ENCODE measurements around the gene IL17RB.

IL17RB gene

DNA sequence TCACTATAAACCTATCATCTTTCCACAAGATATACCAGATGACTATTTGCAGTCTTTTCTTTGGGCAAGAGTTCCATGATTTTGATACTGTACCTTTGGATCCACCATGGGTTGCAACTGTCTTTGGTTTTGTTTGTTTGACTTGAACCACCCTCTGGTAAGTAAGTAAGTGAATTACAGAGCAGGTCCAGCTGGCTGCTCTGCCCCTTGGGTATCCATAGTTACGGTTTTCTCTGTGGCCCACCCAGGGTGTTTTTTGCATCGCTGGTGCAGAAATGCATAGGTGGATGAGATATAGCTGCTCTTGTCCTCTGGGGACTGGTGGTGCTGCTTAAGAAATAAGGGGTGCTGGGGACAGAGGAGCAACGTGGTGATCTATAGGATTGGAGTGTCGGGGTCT is 33.9 kb upstream of the IL17RB start:
- DNase-seq = no peak

DNA sequence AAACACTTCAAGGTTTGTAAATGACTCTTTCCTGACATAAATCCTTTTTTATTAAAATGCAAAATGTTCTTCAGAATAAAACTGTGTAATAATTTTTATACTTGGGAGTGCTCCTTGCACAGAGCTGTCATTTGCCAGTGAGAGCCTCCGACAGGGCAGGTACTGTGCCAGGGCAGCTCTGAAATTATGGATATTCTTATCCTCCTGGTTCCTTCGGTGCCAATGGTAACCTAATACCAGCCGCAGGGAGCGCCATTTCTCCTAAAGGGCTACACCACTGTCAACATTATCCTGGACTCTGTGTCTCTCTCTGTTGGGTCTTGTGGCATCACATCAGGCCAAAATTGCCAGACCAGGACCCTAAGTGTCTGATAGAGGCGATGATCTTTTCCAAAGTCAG is 33.1 kb upstream of the IL17RB start:
- no peak for DNase-seq

DNA sequence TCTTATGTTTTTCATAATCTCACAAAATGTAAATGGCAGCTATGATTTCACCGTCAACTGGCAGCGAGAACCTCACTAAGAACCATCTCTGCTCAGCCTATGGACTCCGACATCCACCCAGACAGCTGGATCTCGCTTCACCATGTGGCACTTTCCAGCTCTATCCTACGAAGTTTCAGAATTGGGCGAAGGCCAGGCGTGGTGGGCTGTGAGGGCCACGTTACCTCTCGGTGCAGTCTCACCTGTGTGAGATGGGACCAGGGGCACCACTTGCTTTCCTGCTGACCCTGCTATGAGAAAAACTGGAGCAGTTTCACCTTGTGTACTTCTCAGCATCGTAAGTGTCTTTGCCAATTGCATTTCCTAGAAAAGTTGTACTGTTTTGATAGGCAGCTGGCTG is 32.5 kb upstream of the IL17RB start:
- no peak for DNase-seq

DNA sequence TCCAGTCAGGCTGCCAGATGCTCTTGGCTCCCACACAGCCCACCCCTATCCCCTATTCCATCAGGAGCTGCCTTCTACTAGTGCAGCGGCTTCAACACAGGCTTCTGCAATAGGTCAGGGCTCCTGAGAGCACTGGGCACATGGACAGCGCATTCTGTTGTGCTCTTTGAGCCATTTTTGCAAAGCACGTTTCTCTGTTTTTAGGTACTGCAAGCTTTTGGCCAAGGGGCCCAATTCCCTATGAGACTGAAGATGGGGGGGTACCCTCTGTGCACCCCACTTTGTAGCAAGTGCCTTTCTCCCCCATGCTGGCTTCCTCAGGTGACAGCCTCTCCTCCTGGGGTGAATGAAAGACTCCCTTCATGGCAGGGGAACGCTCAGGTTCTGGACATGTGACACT is 31.3 kb upstream of the IL17RB start:
- DNase-seq = no peak

DNA sequence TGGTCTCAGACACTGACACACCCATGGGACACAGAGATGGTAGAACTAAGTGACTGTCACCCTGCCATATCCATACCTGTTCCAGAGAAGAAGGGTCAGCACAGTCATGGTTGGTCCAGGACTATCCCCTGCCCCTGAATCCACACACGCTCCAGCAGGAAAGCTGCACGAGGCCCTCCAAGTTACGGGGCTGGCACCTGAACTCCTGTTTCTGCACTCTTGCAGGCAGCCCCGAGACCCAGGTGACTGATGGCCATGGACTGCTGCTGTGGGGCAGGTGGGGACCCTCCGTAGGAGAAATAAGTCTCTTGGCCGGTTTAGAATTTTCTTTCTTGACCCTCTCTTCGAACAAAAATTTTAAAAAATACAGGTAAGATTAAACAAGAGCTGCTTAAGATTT is 30.7 kb upstream of the IL17RB start:
- DNase-seq = no peak

DNA sequence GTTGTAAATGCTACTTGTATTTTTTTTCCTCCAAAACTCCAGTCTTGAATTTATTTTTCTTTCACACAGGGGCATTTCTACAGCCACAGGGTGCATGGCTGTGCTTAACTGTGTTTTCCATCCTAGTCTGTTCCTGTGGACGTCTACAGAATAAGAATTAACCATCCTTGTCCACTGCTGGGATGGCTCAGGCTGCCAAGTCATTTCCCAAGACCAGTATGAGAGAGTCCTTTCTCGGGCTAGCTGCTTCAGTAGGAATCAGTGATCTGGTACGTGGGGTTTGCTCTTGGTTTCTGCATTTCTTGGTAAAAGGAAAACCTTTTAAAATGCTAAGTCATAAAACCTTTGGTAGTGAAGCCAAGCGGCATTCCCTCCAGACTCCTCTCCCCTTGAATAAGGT is 29.9 kb upstream of the IL17RB start:
- no peak for DNase-seq

DNA sequence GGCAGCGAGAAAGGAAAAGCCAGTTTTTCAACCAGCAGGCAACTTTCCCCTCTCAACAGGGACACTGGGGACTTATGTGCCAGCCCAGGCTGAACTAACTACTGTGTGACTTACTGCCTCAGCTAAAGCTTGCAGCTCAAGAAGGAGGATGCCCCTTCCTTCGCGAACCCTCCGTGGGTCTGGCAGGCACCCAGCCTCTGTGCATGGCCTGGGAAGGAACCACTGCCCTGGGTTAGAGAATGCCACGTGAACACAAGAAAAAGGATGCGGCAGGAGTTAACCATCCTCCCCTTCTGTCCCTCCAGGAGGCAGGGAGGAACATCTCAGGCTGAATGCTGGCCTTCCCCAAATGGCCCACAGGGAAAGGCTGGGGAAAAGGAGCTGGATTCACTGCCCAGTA is 29.2 kb upstream of the IL17RB start:
- no peak for DNase-seq

DNA sequence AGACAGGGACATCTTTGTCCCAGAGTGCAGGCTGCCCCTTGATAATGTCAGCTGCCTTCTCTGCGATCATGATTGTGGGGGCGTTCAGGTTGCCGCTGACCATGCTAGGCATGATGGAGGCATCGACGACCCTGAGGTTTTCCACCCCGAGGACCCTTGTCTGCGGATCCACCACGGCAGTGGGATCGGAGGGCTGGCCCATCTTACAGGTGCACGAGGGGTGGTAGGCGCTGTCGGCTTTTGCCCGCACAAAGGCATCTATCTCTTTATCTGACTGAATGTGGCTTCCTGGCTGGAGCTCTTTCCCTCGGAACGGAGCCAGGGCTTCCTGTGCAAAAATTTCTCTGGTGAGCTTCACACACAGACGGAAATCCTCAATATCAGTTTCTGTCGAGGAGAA is 28.6 kb upstream of the IL17RB start:
- no peak for DNase-seq

DNA sequence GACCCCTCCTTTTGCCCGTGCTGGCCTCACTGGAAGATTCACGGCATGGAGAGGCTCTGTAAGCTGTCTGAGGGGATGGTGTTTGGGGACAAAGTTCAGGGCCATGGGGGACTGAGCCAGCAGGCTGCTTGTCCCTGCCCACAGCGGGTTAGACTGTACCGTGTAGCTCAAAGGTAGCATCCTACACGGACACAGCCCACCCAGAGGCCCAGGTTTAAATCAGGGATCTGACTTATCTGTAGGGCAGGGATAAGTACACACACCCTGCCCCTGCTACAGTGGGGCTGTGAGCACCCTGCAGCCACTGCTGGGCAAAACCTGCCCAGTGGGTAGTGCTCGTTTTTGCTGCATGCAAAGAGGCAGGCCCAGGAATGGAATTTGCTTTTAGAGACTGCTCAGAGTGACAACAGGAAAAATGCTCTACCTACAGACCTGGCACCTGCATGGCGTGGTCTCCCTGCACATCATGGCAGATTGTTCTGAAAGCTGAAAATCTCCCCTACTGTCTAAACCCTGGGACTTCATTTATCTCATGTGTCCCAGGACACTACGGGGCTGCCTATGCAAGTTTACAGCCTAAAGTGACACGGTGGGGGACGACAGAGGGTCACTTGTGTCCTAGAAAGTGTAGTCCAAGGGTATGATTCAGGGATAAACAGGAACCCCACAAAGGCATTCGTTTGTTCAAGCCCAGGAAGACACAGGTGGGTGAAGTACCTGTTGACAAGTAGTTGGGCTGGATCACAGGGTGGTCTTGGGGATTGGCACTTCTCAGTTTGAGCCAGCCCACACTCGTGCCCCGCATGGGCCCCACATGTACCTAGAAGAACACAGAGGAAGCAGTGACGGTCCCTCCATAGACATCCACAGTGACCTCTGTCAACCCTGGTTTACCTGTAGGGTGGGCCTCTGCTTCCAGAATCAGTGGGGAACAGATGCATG is 27.9 kb upstream of the IL17RB start:
- no peak for DNase-seq

DNA sequence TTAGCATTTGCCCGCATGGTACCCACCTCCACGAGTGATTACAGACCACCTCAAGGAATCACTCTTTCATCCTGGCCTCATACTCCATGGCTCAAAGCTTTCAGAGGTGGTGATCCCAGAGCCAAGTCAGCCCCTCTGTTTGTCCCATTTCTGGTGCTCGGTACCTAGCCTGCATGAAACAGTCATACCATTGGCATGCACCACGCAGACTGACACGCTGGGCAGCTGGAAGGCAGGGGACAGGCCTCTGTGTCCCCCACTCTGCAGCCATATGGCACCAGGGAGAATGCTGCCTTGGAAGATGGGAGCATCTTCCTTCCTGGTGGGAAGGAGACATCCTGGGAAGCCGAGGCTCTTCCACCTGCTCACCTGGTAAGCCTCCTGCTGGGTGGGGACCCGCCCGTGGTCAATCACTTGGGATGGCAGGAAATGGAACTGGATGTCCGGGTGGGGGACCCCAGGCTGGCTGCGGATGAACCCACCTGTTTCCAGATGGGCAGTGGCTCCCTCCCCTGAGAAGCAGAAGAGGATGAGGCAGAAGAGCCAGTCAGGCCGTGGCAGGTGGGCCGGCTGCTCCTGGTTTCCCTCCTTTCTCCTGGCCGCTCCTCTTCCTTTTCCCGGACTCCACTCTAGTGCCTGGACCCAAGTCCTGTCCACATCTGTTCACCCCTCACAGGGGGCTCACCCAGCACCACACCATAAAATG is 27.1 kb upstream of the IL17RB start:
- DNase-seq = no peak

DNA sequence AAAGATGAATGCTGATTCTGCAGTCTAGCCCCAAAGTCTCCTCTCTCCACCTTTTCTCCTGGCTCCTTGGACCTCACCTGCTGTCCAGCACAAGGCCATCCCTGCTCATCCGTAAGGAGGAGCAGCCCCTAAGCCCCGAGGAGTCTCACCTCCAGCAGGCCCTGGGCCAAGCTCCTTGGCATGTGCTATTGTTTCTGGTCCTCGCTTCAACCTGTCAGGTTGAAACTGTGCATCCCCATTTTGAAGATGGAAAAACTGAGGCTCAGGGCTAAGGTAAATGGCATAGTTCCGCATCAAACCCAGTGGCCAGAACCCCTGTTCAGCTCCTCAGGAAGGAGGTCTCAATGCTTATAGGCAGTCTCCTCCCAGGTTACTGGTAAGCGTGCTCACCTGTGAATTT is 26.3 kb upstream of the IL17RB start:
- no peak for DNase-seq

DNA sequence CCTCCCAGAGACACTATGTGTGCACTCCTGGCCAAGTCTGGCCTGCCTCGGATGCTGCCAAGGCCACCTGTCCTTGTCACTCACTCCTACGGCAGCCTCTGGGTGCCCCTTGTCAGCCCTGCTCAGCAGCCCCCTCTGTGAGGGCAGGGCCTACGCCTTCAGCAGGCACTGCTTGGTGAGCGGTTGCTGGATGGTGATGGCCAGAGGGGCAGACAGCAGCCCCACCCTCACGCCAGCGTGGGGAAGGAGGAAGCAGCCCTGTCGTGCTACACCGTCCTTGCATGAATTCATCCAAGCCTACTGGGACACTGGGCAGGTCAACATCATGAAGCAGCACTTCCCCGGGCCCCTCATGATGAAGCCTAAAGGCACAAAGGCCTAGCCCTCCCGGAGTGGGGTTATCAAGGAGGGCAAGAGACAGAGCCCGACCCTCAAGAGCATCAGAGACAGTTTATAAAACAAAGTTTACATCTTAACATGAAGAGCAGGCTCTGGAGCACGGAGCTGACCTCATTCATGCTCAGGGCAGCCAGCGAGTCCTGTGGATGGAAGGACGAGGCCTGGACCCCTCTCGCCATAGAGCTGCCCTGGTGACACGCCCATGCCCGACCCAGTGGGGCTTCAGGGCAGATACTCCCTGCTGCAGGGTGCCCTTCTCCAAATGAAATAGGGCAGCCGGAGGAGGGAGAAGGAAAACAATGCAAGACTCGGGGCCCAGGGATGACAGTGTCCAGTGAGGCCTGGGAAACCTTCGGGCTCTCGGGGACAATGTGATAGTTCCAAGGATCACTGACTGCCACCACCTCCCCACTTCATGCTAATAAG is 25.4 kb upstream of the IL17RB start:
- no peak for DNase-seq

DNA sequence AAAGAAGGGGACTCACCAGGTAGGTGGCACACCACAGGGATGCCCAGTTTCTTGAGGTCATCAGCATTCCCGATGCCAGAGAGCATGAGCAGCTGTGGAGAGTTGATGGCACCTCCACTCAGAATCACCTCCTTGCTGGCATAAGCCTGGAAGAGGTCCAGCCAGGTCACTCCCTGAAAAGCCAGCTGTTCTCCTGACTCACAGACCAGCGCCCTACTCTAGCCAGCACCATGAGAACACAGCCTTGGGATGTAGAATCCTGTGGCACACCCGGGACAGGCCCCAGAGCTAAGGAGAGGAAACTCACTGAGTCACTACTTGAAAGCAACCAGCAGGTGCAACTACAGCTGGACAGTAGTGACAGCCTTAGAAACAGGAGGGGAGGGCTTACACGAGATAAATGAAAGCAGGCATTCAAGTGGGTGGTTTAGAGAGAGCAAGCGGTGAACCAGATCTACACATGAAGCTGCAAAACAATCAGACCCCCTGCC is 24.7 kb upstream of the IL17RB start:
- DNase-seq = no peak

DNA sequence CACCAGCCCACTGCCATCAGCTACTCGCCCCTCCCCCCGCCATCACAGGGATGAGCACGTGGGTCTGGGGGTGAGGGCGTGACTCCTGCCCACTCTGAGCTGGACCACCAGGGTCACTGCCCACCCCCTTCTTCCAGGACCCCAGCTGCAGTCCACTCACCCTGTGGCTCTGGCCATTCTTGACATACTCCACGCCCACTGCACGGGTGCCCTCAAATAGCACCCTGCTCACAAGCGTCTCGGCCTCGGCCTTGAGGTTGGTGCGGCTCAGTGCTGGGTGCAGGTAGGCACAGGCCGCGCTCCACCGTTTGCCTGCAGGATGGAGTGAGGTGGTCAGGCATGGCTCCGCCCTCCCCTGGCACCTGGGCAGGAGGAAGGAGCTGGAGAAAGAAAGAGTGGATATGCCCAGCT is 24.0 kb upstream of the IL17RB start:
- no peak for DNase-seq

DNA sequence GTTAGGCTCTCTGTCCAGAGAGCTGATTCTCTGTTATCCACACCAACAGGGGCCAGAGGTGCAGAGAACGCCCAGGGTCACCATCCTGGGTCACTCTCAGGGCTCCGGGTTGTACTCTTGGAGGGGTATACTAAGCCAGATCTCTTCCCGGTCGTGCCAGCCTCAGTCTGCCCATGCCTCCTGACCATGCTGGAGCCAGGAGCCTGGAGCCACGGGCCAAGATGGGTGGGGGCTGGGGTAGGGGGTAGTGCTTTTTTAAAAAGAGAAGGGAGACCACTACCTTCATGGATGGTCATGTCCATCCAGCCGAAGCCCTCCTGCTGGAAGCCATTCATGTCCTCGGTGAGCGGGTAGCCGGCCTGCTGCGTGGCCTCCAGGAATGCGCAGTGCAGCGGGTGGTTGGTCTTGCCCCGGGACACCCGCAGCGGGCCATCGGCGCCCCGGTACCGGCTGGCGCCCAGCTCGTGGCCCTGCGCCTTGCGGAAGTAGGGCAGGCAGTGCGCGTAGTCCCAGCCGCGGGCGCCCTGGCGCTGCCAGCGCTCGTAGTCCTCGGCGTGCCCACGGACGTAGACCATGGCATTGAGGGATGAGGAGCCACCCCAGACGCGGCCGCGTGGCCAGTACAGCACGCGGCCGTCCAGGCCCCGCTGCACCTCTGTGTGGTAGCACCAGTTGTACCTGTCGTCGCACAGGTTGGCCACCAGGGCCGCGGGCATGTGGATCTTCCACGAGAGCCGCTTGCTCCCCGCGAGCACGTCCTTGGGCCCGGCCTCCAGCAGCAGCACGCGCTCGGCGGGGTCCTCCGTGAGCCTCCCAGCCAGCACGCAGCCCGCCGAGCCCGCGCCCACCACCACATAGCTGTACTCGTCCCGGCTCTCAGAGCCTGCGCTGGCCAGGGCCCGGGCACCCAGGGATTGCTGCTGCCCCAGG is 23.1 kb upstream of the IL17RB start:
- DNase-seq = no peak

DNA sequence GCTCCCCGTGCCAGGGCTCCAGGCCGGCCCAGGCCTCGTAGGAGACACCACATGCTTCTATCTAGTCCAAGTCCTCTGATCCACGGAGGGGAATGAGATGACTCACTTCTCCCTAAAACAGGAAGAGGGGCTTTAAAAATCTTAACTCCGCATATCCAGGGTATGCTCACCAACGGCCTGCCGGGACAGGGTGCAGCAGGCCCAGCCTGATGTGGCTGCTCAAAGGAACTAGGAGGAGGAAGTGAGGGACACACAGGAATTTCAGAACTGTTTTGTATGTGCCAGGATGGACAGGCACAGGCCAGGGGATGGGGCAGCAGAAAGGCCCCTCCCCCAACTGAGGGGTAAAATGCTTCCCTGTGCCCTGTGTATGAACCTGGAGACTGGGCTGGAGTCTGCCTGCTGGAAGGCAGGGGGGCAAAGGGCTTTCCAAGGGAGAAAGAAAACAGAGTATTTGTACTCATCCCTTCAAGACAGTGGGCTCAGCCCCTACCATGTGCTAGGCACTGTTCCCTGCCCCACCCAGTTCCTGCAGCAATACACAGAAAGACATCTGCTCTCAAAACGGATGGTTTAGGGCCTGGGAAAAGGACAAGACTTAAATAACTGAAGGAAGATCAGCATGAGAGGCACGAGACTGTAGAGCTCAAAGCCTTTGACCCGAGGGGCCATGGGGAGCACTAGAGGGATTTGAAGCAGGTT is 22.3 kb upstream of the IL17RB start:
- no peak for DNase-seq

DNA sequence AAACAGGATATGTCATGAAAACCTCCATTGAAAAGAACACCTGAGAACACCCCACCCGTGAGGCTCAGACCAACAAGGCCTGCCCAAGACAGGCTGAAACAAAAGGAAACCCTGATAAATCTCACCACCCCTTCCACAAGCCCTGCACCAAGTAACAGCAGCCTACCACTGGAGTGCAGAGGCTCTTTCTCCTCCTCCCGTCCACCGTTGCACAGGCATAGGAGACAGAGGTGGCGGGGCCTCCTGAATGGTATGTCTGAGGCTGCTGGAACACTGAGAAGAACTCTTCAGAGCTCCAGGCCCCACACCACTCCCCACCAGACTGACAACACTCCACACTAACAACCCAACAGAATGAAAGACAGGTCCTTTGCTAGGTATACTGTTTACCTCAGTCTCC is 21.6 kb upstream of the IL17RB start:
- DNase-seq = no peak

DNA sequence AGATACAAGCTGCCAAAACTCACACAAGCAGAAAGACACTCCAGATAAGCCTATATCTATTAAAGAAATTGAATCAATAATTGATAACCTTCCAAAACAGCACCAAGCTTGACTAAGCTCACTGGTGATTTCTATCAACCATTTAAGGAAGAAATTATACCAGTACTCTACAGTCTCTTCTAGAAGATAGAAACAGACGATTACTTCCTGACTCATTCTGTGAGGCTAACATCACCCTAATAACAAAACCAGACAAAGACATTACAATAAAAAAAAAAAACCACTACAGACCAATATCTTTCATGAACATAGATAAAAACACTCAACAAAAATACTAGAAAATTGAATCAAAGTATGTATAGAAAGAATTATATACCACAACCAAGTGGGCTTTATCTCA is 20.3 kb upstream of the IL17RB start:
- DNase-seq = no peak

DNA sequence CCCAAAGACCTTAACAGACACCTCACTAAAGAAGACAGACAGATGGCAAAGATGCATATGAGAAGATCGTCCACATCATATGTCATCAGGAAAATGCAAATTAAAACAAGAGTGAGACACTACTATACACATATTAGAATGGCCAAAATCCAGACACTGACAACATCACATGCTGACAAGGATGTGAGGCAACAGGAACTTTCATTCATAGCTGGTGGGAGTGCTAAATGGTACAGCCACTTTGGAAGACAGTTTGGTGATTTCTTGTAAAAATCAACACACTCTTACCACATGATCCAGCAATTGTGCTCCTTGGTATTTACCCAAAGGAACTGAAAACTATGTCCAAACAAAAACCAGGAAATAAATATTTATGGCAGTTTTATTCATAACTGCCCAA is 17.8 kb upstream of the IL17RB start:
- no peak for DNase-seq

DNA sequence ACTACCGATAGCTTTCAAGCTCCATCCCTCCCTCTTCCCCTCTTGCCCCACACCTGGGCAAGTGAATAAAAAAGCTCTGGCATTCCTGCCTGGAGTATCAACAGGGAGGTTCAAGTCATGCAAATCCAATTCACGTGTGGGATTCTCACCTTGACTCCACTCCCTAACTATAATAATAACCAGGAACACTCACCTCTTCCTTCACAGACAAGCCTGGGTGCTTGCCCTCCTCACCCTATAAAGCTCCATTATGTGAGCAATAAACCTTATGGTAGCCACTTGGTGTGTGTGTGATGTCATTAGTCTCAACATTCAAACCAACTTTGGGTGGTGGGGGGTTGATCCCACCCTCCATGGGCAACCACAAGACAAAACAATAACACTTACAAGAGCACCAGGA is 16.8 kb upstream of the IL17RB start:
- no peak for DNase-seq

DNA sequence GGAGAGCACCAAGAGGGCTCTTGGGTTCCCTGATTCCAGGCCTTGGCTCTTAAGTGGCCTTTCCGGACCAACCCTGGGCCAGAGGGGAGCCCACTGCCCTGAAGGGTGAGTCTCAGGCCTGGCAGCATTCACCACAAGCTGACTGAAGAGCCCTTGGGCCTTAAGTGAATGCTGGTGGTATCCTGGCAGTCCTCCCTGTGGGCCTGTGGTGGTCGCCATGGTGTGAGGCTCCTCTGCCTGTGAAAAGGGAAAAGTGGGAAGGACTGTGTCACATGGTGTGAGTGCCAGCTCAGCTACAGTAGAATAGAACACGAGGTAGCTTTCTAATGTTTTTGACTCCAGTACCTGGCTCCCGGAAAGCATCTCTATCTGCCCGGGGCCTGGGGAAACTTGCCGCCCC is 15.4 kb upstream of the IL17RB start:
- DNase-seq = no peak

All from activated naive CD4-positive, alpha-beta T cell treated with anti-CD3 and anti-CD28 coated beads, Interleukin-2, amount 50 U/mL, for 16 hours (primary cell).